ENCODE results near the gene NHS.

Gene NHS

DNA sequence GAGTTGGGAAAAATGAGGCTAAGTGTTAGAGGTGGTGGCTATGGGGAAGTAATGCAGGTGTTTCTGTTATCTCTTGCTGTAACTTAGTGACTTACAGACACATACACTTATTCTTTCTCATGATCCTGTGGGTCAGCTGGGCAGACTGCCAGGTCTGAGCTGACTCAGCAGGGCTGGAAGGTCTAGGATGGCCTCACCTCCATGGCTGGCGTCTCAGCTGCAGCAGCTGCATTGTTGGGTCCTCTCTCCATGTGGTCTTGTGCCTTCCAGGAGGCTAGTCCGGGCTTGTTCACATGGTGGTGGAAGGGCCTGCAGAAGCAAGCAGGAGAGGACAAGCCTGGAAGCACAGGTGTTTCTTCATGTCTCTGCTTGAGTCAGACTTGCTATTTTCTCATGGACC, 172.7 kb downstream of the NHS start:
- TF ChIP-seq SIN3A (IDR thresholded peaks at IDR 0.05; ENCODE audit: borderline replicate concordance, insufficient read depth, low read length): no peak
- TF ChIP-seq FOXP2 (optimal IDR thresholded peaks at IDR 0.05; ENCODE audit: borderline replicate concordance, extremely low read depth, extremely low read length, insufficient read depth): no peak
- TF ChIP-seq TAF1 (IDR thresholded peaks at IDR 0.05; ENCODE audit: borderline replicate concordance, insufficient read depth, low read length): no peak
- TF ChIP-seq, protein P1, sequence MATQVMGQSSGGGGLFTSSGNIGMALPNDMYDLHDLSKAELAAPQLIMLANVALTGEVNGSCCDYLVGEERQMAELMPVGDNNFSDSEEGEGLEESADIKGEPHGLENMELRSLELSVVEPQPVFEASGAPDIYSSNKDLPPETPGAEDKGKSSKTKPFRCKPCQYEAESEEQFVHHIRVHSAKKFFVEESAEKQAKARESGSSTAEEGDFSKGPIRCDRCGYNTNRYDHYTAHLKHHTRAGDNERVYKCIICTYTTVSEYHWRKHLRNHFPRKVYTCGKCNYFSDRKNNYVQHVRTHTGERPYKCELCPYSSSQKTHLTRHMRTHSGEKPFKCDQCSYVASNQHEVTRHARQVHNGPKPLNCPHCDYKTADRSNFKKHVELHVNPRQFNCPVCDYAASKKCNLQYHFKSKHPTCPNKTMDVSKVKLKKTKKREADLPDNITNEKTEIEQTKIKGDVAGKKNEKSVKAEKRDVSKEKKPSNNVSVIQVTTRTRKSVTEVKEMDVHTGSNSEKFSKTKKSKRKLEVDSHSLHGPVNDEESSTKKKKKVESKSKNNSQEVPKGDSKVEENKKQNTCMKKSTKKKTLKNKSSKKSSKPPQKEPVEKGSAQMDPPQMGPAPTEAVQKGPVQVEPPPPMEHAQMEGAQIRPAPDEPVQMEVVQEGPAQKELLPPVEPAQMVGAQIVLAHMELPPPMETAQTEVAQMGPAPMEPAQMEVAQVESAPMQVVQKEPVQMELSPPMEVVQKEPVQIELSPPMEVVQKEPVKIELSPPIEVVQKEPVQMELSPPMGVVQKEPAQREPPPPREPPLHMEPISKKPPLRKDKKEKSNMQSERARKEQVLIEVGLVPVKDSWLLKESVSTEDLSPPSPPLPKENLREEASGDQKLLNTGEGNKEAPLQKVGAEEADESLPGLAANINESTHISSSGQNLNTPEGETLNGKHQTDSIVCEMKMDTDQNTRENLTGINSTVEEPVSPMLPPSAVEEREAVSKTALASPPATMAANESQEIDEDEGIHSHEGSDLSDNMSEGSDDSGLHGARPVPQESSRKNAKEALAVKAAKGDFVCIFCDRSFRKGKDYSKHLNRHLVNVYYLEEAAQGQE (IDR thresholded peaks at IDR 0.05; ENCODE audit: insufficient read depth in 1 of 2, low read depth in 2 of 2, low read length in 2 of 2): no peak
- TF ChIP-seq POLR2AphosphoS5 (IDR thresholded peaks at IDR 0.05; ENCODE audit: low read depth, low read length): no peak

DNA sequence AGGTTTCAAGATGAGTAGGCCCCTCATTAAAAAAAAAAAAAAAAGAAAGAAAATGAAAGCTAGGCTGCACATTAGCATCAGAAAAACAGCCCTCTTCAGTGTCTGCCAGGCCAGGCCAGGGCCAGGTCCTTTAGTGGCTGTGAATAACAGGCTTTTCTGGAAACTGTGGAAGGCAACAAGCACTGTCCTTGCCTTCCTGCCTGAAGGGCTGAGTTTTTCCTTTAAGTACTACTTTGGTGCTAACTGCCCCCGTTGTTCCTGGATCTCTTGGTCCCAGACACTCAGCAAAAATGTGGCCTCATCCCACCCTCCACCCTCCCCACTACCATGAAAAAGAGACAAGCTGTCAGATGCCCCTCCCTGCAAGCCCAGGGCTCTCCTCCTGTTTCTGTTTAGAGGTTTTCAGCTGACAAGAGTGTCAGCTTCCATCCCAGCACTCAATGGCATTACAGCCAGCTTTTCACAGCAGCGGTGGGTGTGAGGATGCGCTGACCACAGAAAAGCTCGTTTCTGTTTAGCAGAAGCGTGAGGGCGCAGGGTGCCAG, 174.2 kb downstream of the NHS start:
- TF ChIP-seq, protein P1 (IDR thresholded peaks at IDR 0.05; ENCODE audit: insufficient read depth in 1 of 2, low read depth in 2 of 2, low read length in 2 of 2): no peak

DNA sequence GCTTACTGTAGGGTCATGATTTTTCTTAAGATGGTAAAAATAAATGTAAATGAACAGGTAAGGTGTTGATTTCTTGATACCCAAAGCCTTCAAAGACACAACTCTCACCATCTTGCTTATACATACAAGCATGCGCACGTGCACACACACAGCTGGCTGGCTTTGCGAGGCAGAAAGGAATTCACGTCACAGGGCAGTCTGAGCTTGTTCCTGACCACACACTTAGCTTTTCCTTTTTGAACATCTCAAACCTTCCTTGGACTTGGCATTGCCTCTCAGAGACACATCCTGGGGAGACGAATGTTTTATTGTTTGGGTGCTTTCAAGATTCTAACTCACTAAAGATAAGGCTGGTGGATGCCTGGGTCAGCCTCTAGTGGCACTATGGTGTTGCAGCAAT, 175.0 kb downstream of the NHS start:
- TF ChIP-seq SIN3A (IDR thresholded peaks at IDR 0.05; ENCODE audit: borderline replicate concordance, insufficient read depth, low read length) (no peak), FOXP2 (optimal IDR thresholded peaks at IDR 0.05; ENCODE audit: borderline replicate concordance, extremely low read depth, extremely low read length, insufficient read depth) (no peak), TAF1 (IDR thresholded peaks at IDR 0.05; ENCODE audit: borderline replicate concordance, insufficient read depth, low read length) (no peak), POLR2AphosphoS5 (IDR thresholded peaks at IDR 0.05; ENCODE audit: low read depth, low read length) (no peak)
- TF ChIP-seq, protein P1 (IDR thresholded peaks at IDR 0.05; ENCODE audit: insufficient read depth in 1 of 2, low read depth in 2 of 2, low read length in 2 of 2): no peak

DNA sequence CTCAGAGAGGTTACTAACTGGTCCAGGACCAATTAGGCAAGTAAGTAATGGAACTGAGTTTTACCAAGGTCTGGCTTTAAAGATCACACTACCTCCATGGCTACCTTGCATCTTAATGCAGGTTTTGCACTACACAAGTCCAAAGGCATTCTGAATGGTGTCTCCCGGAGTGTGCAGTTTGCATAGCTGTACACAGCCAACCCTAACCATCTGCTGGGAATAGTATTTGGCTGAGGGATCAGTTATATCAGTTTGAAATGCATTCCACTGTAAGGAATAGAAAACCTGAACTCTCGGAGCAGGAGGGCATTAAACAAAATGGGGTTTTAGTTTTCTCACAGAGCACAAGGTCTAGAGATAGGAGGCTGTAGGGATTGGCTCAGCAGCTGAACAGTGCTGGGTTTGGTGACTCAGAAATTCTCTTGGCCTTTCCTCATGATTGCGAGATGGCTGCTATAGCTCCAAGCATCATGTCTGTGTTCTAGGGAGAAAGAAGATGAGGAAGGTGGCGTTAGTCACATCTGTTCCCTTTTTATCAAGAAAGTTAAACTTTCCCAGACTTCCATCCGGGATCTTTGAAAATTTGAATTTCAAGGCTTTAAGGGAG, 177.1 kb downstream of the NHS start:
- TF ChIP-seq POLR2AphosphoS5 (IDR thresholded peaks at IDR 0.05; ENCODE audit: low read depth, low read length) (no peak), SIN3A (IDR thresholded peaks at IDR 0.05; ENCODE audit: borderline replicate concordance, insufficient read depth, low read length) (no peak), FOXP2 (optimal IDR thresholded peaks at IDR 0.05; ENCODE audit: borderline replicate concordance, extremely low read depth, extremely low read length, insufficient read depth) (no peak)
- TF ChIP-seq, protein P1 (IDR thresholded peaks at IDR 0.05; ENCODE audit: insufficient read depth in 1 of 2, low read depth in 2 of 2, low read length in 2 of 2): no peak

DNA sequence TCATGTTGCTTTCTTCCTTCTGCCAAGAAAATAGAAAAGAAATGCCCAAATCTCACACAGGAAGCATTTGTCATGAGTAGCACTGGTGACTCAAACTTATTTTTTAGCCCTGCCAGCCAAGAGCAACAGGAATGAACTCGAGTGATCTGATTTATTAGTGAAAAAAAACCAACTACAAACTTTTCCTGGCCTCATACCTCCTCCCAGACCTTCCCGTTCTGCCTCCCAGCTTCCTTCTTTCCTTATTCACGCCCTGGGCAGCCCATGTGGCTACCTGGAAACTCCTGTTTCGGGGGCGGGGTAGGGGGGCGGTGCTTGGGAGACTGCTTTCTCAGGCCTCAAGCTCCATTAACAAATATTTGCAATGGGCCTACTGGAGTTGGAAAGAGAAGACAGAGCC, 178.5 kb downstream of the NHS start:
- TF ChIP-seq POLR2AphosphoS5 (IDR thresholded peaks at IDR 0.05; ENCODE audit: low read depth, low read length) (no peak), FOXP2 (optimal IDR thresholded peaks at IDR 0.05; ENCODE audit: borderline replicate concordance, extremely low read depth, extremely low read length, insufficient read depth) (no peak), TAF1 (IDR thresholded peaks at IDR 0.05; ENCODE audit: borderline replicate concordance, insufficient read depth, low read length) (no peak), SIN3A (IDR thresholded peaks at IDR 0.05; ENCODE audit: borderline replicate concordance, insufficient read depth, low read length) (no peak)
- TF ChIP-seq, protein P1 (IDR thresholded peaks at IDR 0.05; ENCODE audit: insufficient read depth in 1 of 2, low read depth in 2 of 2, low read length in 2 of 2): no peak

Data from PFSK-1 (cell line).